HG03354 (cell line): ENCODE measurements around the gene PRSS1.
"Not testable (repeated sequence)": the region's sequence is repeated elsewhere in the genome, so short reads cannot be mapped to it uniquely, and the experiment has no call there.

ENCODE experiments used
- ATAC-seq: cut with Tn5 transposase; IDR thresholded peaks from one replicate; pipeline ENCODE4 v1.9.1; 2021; ENCODE audit warnings: mild to moderate bottlenecking; ENCODE audit not compliant: unreplicated experiment, poor library complexity, severe bottlenecking

PRSS1 gene

DNA sequence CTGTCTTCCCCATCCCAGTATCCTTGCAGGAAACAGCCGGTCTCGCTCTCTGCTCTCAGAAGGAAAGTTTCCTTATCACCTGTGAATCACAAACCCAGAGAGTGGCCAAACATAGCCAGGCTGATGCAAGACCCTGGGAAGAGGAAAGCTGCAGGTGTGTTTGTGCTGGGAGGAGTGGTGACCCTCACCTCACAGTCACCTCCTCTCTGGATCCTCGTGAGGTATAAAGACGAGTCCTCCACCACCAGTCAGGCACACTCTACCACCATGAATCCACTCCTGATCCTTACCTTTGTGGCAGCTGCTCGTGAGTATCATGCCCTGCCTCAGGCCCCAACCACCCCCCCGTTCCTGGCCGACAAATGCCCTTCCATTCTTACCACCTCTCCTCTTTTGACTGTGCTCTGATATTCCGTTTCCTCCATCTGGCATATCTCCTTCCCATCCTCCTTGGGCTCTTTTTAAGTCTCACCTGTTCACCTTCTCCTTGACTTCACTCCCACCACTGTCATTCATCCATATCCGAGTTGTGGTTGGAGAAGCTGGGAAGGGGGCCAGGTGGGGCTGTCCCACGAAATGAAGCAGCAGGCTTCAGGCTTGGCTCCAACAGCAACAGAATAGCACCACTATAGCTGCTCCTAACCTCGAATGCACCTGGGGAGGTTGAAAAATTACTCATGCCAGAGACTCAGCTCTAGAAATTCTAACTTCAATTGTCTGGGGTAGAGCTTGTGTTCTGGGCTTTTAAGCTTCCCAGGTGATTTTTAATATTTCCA is at the start of gene PRSS1:
TSS of gene PRSS1 (plus strand) at position 255 of the 776 bp plus-strand sequence. CDS start at position 268, 13 bp downstream.
- ATAC-seq, result no peak

DNA sequence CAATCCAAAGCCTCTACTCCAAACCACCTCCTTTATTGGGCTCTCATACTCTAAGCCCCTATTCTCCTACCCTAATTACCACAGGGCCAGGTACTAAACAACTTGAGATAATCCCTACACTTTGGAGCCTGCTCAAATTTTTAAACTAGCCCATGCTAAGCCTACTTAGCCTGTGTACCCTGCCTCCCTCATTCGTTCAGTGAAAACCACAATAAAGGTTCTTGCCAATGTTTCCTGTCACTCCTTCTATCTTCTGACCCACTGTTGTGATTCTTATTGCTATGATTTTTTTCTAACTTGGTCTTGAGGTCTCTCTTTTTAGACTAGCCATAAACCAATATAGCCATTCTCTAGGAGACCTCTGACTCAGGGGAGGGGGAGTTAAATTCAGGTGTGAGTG is 48.3 kb upstream of the PRSS1 start:
- not testable (repeated sequence) for ATAC-seq

GRCh38 chr7:142703655-142704305 is 45.5 kb upstream of the PRSS1 start:
- no peak for ATAC-seq

DNA sequence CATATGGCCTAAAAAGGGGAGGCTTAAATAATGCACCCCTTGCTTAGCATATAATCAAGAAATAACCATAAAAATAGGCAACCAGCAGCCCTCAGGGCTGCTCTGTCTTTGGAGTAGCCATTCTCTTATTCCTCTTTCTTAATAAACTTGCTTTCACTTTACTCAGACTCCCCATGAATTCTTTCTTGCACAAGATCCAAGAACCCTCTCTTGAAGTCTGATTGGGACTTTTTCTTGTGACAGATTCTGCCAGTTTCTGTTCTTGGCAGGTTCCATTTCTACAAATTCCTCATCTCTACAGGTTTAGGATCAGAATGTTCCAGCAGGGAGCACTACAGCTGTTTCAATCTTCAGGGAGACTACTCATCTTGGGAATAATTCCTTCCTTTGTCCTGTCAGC is 40.5 kb upstream of the PRSS1 start:
- not testable (repeated sequence) for ATAC-seq

DNA sequence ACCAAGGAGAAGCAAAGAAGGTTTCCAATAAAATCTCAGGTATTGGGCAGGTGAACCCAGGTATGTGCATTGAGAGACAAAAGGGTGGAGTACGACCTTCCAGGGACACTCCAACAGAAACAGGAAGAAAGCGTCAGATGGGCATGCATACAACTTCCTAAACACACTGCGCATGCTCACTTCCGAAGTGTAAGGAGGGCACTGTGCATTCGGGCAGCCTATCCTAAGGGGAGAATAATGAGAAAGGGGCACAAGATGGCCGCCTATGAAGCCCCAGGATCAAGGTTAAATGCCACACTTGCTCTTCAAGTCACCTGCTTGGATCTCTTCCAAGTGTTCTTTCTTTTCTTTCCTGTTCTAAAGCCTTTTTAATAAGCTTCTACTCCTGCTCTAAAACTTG is 39.4 kb upstream of the PRSS1 start:
- no peak for ATAC-seq

GRCh38 chr7:142711196-142711595 is 38.1 kb upstream of the PRSS1 start:
- ATAC-seq, result no peak

- ATAC-seq, result peak; percentile 46
Observed at GRCh38 chr7:142711746-142712616, 37.3 kb upstream of the PRSS1 start.

DNA sequence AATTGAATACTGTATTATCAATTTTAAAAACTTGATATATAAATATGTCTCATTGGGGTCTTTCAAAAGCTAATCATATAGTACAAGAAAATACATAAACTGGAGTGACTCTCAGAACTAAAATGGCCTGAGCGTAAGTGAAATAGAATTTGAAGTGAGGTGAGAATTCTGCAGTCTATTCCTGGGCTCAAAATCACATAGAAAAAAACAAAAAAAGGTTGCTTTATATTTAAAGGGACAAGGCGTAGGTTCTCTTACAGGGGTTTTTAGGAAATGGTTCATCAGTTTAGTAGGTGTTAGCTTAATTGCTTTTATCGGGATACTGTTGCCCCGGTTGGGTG is 36.7 kb upstream of the PRSS1 start:
- ATAC-seq, result no peak

- no peak for ATAC-seq
Observed at GRCh38 chr7:142714375-142714774, 34.9 kb upstream of the PRSS1 start.

DNA sequence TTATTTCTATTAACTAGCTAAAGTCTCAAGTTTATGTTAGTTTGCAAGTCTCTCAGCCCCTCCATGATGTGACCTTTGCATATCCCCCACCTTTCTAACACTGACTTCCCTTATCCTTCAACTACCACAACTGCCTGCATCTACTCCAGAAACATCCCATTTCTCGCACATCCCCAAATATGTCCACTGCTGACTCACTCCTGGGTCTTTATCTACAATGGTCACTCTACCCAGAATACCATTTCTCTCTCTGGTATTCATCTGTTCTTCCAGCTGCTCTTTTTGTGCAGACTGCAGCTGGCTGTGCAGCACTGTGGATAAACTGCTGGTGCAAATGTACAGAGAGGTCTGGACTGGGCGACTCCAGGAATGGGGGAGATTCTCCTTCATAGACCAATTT is 32.7 kb upstream of the PRSS1 start:
- ATAC-seq, result no peak

DNA sequence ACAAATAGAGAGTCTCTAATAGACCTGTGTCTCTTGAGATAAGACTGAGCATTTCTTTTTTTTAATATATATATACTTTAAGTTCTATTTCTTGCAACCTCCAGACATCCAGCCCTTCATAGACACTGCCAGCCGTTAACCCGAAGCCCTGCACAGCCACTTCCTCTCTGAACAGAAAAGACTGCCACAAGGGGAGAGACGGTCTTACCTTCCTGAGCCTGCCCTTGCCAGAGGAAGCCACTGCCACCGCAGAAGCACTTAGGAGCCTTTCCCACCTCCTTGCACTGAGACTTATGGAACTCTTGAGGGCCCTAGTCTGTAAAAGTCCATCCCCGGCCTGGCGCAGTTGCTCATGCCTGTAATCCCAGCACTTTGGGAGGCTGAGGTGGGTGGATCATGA is 31.8 kb upstream of the PRSS1 start:
- ATAC-seq, result no peak

DNA sequence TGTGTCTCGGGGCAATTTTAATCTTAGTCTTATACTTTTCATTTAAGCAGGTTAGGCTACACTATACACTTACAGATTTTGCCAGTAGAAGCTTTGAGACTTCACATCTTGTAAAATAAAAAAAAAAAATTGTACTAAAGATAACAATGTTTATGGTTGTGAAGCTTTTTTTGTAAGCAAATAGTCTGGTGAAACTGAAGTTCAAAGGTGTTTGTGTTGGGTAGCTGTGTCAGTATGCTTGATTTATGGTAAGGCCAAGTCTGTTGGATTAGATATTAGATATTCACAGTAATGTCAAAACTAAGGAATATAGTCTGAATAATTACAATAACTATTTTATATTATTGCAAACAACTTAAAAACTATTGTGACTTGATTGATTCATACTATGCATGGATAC is 31.0 kb upstream of the PRSS1 start:
- no peak for ATAC-seq

- no peak for ATAC-seq
Observed at GRCh38 chr7:142720172-142720773, 29.0 kb upstream of the PRSS1 start.

- no peak for ATAC-seq
Observed at GRCh38 chr7:142720986-142721385, 28.3 kb upstream of the PRSS1 start.

GRCh38 chr7:142722248-142722794 is 27.0 kb upstream of the PRSS1 start:
- no peak for ATAC-seq

GRCh38 chr7:142733271-142733670 is 16.0 kb upstream of the PRSS1 start:
- no peak for ATAC-seq

GRCh38 chr7:142739923-142740492 is 9.3 kb upstream of the PRSS1 start:
- ATAC-seq, result peak; percentile 97

DNA sequence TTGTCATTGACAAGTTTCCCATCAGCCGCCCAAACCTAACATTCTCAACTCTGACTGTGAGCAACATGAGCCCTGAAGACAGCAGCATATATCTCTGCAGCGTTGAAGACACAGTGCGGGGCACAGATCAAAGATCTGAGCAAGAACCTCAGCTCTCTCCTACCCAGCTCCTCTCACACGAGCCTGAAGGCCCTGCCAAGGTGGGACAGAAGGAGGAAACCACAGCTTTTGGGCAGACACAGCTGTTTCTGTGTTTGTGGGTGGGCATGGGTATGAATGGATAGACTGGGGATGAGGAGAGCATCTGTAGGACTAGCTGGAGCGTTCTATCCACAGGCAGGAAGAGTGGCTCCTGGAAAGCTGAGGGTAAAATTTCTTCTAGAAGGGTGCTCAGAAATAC is 8.5 kb upstream of the PRSS1 start:
- no peak for ATAC-seq

- not testable (repeated sequence) for ATAC-seq
Observed at GRCh38 chr7:142741932-142742331, 7.3 kb upstream of the PRSS1 start.
